Inferior parietal cortex (tissue), 1 donor: ENCODE results near the gene DVL1.
"Not testable (repeated sequence)": the region's sequence is repeated elsewhere in the genome, so short reads cannot be mapped to it uniquely, and the experiment has no call there.

Experiments
- DNase-seq: peaks from one replicate; pipeline ENCODE4 v3.0.0-alpha.2; 2016; ENCODE audit errors: extremely low spot score

Gene DVL1

GRCh38 chr1:1373815-1374588 is 24.8 kb upstream of the DVL1 start:
- DNase-seq, result no peak

- no peak for DNase-seq
Measured at GRCh38 chr1:1373051-1373814, 24.0 kb upstream of the DVL1 start.

GRCh38 chr1:1371746-1372711 is 22.8 kb upstream of the DVL1 start:
- peak; percentile 41 for DNase-seq

GRCh38 chr1:1371364-1371745 is 22.1 kb upstream of the DVL1 start:
- no peak for DNase-seq

- DNase-seq, result no peak
Measured at GRCh38 chr1:1370771-1371300, 21.6 kb upstream of the DVL1 start.

- DNase-seq, result not testable (repeated sequence)
Measured at GRCh38 chr1:1370094-1370493, 20.9 kb upstream of the DVL1 start.

GRCh38 chr1:1367315-1367714 is 18.1 kb upstream of the DVL1 start:
- no peak for DNase-seq

- no peak for DNase-seq
Measured at GRCh38 chr1:1366699-1367066, 17.5 kb upstream of the DVL1 start.

- no peak for DNase-seq
Measured at GRCh38 chr1:1365875-1366698, 16.9 kb upstream of the DVL1 start.

GRCh38 chr1:1364266-1364665 is 15.0 kb upstream of the DVL1 start:
- DNase-seq, result no peak

- DNase-seq, result no peak
Measured at GRCh38 chr1:1361982-1362423, 12.8 kb upstream of the DVL1 start.

- DNase-seq, result no peak
Measured at GRCh38 chr1:1361233-1361981, 12.2 kb upstream of the DVL1 start.

- no peak for DNase-seq
Measured at GRCh38 chr1:1360506-1361169, 11.4 kb upstream of the DVL1 start.

- DNase-seq, result no peak
Measured at GRCh38 chr1:1359664-1360468, 10.6 kb upstream of the DVL1 start.

- no peak for DNase-seq
Measured at GRCh38 chr1:1359308-1359663, 10.1 kb upstream of the DVL1 start.

GRCh38 chr1:1358433-1359271 is 9.4 kb upstream of the DVL1 start, which contains the start of gene MXRA8:
MXRA8 (minus strand) TSS chr1:1358555; CDS start chr1:1358504, 51 bp downstream.
- DNase-seq, result no peak

- no peak for DNase-seq
Measured at GRCh38 chr1:1357871-1358432, 8.7 kb upstream of the DVL1 start.
